ENCODE measurements around the gene PRDM5. TPM values are rescaled to one million over a fixed set of nuclear protein-coding genes. Genes with fewer than 3 reads are reported as not detected.

Gene PRDM5
- total RNA-seq, 4 donors from 2014 or later: 1.2 to 6.9 (median 4.4) TPM

DNA sequence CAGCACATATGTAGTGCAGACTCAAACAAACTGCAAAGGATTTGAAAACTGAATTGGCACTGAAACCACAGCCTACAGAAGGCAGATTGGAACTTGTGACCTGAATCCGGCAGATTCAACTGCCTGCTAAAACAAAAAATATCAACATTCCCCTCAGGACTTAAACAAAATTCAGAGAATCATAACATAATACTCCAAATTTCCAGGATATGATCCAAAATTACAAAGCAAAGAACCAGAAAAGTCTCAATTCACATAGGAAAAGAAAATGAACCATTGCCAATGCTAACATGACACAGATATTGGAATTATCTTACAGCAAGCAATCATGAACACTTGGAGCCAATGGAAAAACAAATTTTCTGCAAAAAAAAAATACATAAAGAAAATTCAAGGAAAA is 250.4 kb downstream of the PRDM5 start:
- no peak for DNase-seq (ENCODE audit: low spot score in 2 of 2)
- no peak overlapping the region for H3K4me3 ChIP-seq (ENCODE audit: low read depth, poor library complexity, severe bottlenecking)
- TF ChIP-seq, protein P1, sequence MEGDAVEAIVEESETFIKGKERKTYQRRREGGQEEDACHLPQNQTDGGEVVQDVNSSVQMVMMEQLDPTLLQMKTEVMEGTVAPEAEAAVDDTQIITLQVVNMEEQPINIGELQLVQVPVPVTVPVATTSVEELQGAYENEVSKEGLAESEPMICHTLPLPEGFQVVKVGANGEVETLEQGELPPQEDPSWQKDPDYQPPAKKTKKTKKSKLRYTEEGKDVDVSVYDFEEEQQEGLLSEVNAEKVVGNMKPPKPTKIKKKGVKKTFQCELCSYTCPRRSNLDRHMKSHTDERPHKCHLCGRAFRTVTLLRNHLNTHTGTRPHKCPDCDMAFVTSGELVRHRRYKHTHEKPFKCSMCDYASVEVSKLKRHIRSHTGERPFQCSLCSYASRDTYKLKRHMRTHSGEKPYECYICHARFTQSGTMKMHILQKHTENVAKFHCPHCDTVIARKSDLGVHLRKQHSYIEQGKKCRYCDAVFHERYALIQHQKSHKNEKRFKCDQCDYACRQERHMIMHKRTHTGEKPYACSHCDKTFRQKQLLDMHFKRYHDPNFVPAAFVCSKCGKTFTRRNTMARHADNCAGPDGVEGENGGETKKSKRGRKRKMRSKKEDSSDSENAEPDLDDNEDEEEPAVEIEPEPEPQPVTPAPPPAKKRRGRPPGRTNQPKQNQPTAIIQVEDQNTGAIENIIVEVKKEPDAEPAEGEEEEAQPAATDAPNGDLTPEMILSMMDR (IDR thresholded peaks at IDR 0.05): no peak
- TF ChIP-seq POLR2A (IDR thresholded peaks at IDR 0.05): no peak
- intact Hi-C loops (cut with DNase I; ENCODE audit: low total_unique reads): no loop called here
- 0% methylated on average over 1 of the region's 1 CpG for WGBS, 2 donors

DNA sequence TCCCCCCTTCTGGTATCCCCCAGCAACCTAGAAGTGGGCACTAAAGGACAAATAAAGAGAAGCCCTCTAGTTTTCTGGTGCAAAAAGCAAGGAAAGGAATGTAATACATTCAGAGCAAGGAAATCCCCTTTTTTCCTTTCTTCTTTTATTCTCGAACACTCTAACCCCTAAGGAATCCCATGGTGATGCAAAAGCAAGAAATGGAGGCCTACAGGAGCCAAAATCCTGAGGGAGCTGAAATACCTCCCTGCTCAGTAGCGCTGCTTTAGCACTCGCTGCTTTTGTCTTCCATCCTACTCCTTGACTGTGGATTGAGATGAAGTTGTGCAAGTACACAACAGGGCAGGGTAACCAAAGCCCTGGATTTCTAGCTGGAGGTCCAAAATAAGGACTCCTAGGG is 251.0 kb downstream of the PRDM5 start:
- 79 to 87% methylated on average over 3 of the region's 3 CpGs for WGBS, 2 donors
- no peak for DNase-seq (ENCODE audit: low spot score in 2 of 2)
- TF ChIP-seq, protein P1 (IDR thresholded peaks at IDR 0.05): no peak
- TF ChIP-seq POLR2A (IDR thresholded peaks at IDR 0.05): no peak
- H3K4me3 ChIP-seq (ENCODE audit: low read depth, poor library complexity, severe bottlenecking): no peak overlapping the region
- intact Hi-C loops (cut with DNase I; ENCODE audit: low total_unique reads): no loop called here

DNA sequence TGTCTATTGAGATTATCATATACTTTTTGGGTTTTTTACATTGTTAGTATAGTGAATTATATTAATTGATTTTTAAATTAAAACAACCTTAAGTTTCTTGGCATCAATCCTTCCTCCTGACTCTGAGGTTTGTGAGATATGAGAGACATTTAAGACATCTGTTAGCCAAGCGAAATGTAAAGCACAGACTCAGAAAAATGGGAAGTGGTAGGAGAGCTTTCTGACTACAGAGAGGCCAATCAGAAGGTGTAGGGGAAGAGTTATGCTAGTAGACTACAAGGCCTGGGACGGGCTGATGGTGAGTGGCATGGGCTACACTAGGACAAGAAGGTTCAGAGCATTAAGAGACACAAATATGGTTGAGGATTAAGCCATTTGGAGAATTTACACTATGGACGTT is 255.4 kb downstream of the PRDM5 start:
- TF ChIP-seq POLR2A (IDR thresholded peaks at IDR 0.05): no peak
- TF ChIP-seq, protein P1 (IDR thresholded peaks at IDR 0.05): no peak
- 83 to 88% methylated on average over 3 of the region's 3 CpGs for WGBS, 2 donors
- H3K4me3 ChIP-seq (ENCODE audit: low read depth, poor library complexity, severe bottlenecking): no peak overlapping the region
- DNase-seq (ENCODE audit: low spot score in 2 of 2): no peak
- intact Hi-C loops (cut with DNase I; ENCODE audit: low total_unique reads): no loop called here

DNA sequence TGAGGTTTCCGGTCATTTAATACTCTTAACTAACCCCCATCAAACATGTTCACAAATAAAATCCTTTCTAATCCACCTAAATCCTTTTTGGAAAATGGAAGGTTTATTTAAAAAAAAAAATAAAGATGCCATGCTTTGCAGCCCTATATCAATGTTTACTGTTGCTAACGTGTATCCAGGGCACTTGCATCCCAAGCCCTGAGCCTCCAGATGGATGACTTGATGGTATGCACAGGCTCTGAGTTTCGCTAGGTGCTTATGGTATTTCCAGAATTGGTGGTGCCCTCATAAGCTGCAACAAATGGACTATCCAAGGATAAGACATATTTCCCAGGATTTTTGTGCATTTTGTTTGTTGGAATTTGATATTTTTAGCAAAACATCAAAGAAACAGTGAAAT is 257.7 kb downstream of the PRDM5 start:
- TF ChIP-seq, protein P1 (IDR thresholded peaks at IDR 0.05): no peak
- TF ChIP-seq POLR2A (IDR thresholded peaks at IDR 0.05): no peak
- no peak overlapping the region for H3K4me3 ChIP-seq (ENCODE audit: low read depth, poor library complexity, severe bottlenecking)
- intact Hi-C loops (cut with DNase I; ENCODE audit: low total_unique reads): no loop called here
- DNase-seq (ENCODE audit: low spot score in 2 of 2): no peak
- 92 to 94% methylated on average over 3 of the region's 3 CpGs for WGBS, 2 donors

DNA sequence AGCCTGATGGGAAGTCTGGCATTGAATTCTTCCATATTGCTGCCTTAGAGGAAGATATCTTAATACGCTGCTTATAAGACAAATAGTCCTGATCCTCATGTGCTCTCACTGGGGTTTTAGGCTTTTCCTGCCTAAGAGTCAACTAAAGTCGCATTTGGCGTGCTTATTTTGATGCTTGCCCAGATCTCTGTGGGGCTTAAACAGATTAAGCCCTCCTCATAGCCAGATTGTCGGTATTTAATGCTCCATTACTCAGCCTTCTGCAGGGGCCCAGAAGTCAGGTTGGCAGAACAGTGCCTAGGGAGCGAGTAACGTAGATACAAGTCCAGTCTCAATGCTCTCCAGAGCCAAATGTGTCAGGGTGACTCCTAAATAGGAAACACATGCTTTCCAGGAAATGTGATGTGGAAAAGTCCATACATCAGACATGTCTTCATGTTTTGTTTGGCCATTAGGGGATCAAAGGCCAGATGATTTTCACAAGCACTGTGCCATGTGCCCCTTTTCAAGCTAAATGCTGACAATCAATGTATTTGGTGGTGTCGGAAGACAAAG is 262.8 kb downstream of the PRDM5 start:
- intact Hi-C loops (cut with DNase I; ENCODE audit: low total_unique reads): no loop called here
- WGBS, 2 donors: 82 to 84% methylated on average over 7 of the region's 7 CpGs
- DNase-seq (ENCODE audit: low spot score in 2 of 2): no peak
- TF ChIP-seq, protein P1 (IDR thresholded peaks at IDR 0.05): no peak
- no peak for TF ChIP-seq POLR2A (IDR thresholded peaks at IDR 0.05)
- H3K4me3 ChIP-seq (ENCODE audit: low read depth, poor library complexity, severe bottlenecking): no peak overlapping the region

DNA sequence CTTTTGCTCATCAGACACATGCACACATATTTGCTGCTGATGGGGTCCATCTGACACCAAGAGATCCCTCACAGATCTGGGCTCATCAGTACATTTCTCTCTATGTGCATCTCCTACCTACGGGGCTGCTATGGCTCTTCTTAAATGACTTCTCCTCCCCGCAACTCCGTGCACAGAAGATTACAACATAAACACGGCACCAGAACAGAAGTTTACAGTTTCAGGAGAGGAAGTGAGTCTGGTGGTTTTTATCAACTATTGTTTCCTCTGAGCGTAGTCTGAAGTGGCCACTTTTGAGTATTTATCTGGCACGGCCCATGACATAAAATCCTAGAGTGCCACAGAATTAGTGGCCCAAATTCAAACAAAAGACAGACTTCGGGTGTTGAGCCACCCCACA is 263.8 kb downstream of the PRDM5 start:
- DNase-seq (ENCODE audit: low spot score in 2 of 2): no peak
- intact Hi-C loops (cut with DNase I; ENCODE audit: low total_unique reads): no loop called here
- no peak for TF ChIP-seq POLR2A (IDR thresholded peaks at IDR 0.05)
- TF ChIP-seq, protein P1 (IDR thresholded peaks at IDR 0.05): no peak
- H3K4me3 ChIP-seq (ENCODE audit: low read depth, poor library complexity, severe bottlenecking): no peak overlapping the region
- WGBS, 2 donors: 66% methylated on average over 7 of the region's 7 CpGs
